ENCODE measurements around the gene CIB4.

Gene CIB4

DNA sequence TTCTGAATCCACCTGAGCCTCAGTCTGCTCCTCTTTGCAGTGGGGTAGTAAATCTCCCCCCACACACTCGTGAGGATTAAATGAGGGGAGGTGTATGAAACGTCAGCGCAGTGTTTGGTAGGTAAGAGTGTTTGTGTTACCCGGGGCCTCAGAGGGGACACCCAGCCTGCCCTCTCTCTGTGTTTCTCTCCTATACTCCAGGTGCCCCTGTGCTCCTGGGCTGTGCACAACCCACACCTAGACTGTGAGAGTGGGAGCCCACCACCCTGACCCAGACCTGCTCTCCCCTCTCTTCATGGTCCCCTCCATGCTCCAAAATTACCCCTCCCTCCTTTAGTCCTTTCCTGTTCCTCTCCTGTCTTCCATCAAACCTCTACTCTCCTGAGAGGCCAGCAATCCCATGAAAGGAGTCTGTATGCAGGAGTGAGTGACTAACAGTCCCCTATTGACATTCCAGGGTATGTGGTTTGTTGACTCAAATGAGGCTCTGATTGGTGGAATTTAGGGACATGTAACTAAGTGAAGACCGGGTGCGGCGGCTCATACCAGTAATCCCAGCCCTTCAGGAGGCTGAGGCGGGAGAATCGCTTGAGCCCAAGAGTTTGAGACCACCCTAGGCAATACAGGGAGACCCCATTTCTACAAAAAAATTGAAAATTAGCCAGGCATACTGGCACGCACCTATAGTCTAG is 10.4 kb downstream of the CIB4 start:
- no peak for DNase-seq (ENCODE audit: low read depth)
- TF ChIP-seq CTCF (IDR thresholded peaks at IDR 0.05; ENCODE audit: insufficient read depth, low read depth, low read length, missing control alignments) = no peak
- H3K4me3 ChIP-seq (ENCODE audit: low read depth, low read length) = no peak overlapping the region

DNA sequence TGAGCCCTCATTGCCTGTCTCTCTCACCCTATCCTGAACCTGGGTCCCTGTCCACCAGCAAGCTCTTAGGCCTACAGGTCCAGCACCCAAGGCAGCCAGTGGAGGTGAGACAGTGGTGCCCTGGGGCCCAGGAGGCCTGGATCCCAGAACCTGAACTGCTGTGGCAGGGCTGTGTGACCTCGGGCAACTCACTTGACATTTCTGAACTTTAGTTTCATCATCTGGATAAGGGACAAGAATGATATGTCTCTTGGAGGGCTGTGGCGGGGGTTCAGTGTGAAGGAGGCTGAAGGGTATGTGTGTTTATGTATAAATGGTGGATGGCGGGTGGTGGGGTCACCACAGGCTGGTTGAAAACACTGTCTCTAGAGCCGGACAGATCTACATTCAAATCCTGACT is 10.9 kb downstream of the CIB4 start:
- H3K4me3 ChIP-seq (ENCODE audit: low read depth, low read length) = no peak overlapping the region
- no peak for TF ChIP-seq CTCF (IDR thresholded peaks at IDR 0.05; ENCODE audit: insufficient read depth, low read depth, low read length, missing control alignments)
- no peak for DNase-seq (ENCODE audit: low read depth)

DNA sequence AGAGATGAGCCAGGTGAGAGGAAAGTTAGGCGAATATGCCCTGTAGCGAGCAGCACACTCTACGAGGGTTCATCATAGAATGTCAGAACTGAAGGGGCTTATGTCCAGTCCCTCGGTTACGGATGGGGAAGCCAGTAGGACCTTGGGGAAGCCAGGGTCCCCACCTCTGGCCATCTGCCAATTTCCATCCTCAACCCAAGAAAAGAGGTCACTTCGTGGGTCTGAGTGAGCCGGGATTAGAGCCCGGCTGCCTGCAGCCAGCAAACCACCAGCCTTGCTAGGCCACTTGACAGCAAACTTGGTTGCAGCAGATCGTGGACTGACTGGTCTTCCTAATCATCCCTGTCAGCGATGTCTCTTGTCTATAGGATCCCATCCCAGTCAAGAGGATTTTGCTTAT is 11.4 kb downstream of the CIB4 start:
- TF ChIP-seq CTCF (IDR thresholded peaks at IDR 0.05; ENCODE audit: insufficient read depth, low read depth, low read length, missing control alignments) = no peak
- H3K4me3 ChIP-seq (ENCODE audit: low read depth, low read length) = no peak overlapping the region

DNA sequence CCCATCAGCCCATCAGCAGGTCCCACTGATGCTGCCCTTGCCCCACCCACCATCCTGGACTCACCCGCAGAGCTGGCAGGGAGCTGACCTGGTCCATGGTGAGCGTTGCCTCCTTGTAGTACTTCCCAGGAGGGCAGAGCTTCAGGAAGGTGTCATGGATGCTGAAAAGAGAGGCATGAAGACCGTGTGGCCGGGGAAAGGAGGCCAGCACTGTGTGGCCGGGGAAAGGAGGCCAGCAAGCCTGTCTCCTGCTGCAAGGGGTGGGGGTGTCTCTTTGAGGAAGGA is 11.9 kb downstream of the CIB4 start:
- DNase-seq (ENCODE audit: low read depth) = no peak
- no peak overlapping the region for H3K4me3 ChIP-seq (ENCODE audit: low read depth, low read length)
- no peak for TF ChIP-seq CTCF (IDR thresholded peaks at IDR 0.05; ENCODE audit: insufficient read depth, low read depth, low read length, missing control alignments)

More for the DNA sequence above, 11.4 kb downstream of the CIB4 start:
- DNase-seq (ENCODE audit: low read depth) = no peak

- no peak for TF ChIP-seq CTCF (IDR thresholded peaks at IDR 0.05; ENCODE audit: insufficient read depth, low read depth, low read length, missing control alignments)
- H3K4me3 ChIP-seq (ENCODE audit: low read depth, low read length) = no peak overlapping the region
- no peak for DNase-seq (ENCODE audit: low read depth)
Observed at GRCh38 chr2:26628561-26629345, 12.4 kb downstream of the CIB4 start.

DNA sequence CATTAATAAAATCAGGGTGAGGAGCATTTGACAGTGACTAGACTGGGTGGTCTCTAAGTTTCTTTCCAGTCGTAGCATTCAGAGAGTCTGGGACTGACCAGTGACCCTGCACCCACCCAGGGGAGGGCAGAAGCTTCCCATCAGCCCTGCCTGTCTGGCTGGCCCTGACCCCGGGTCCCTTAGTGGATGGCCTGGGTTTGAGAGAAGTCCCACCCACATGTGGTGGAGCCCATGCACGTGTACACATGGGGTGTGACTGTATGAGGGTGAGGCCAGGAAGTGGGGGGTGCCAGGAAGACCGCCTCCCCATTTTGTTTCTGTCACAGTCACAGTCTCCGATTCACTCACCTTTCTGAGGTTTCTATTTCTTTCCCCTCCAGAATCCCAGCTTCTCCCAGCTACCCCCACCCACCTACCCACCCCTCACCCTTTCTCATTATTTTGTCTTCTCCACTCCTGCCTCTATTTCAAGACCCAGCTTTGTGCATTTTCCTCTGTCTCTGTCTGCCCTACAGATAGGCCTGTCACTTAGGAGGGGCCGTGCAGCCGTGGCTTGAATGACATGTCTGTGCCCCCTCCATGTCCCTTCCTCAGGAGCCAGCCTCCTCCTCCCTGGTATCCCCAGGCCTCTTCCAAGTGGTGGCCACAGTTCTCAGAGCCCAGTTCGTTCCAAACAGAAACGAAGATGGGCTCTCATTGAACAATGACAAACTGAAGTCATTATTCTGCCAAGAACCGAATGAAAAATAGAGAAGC is 13.6 kb downstream of the CIB4 start:
- no peak for DNase-seq (ENCODE audit: low read depth)
- no peak overlapping the region for H3K4me3 ChIP-seq (ENCODE audit: low read depth, low read length)
- no peak for TF ChIP-seq CTCF (IDR thresholded peaks at IDR 0.05; ENCODE audit: insufficient read depth, low read depth, low read length, missing control alignments)
